HG02852 (cell line): ENCODE data around the gene TNFRSF1B.

Source experiments
- ATAC-seq: cut with Tn5 transposase; IDR thresholded peaks from one replicate; pipeline ENCODE4 v1.9.1; 2021; ENCODE audit warnings: mild to moderate bottlenecking, moderate library complexity; ENCODE audit not compliant: unreplicated experiment

Gene TNFRSF1B

DNA sequence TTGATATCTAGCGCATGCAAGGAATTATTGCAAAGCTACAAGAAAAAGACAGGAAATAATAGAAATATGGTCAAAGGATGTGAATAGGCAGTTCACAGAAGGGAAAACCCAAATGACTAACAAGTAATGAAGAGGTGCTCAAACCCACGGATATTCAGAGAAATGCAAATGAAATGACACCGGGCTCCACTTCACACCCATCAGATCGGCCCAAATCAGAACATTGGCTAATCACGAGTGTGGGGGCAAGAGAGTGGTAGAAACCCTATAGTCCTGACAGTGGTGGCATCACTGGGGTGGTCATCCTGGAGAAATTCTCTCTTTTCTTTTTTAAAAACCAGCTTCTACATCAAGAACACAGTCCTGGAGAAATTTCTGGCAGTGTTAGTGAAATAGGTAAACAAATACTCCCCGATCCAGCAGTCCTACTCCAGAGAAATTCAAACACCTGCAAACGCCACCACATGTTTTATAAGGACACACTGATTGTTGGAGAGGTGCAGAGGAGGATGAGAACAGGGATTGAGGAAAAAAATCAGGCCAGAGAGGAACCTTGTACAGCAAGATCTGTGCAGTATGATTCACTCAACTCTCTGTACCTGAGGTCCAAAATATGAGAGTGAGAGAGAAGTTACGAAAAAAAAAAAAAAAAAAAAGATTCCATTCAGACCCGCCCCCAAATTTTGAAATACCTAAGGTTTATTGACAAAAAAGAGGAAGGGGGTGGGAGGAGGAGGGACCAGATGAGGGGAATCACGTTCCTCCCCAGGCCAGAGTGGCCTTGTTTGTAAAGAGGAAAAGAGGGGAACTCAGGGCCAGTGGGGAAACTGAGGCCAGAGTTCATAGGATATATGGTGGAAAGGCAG lies 9.2 kb upstream of the TNFRSF1B start:
- ATAC-seq, result no peak

DNA sequence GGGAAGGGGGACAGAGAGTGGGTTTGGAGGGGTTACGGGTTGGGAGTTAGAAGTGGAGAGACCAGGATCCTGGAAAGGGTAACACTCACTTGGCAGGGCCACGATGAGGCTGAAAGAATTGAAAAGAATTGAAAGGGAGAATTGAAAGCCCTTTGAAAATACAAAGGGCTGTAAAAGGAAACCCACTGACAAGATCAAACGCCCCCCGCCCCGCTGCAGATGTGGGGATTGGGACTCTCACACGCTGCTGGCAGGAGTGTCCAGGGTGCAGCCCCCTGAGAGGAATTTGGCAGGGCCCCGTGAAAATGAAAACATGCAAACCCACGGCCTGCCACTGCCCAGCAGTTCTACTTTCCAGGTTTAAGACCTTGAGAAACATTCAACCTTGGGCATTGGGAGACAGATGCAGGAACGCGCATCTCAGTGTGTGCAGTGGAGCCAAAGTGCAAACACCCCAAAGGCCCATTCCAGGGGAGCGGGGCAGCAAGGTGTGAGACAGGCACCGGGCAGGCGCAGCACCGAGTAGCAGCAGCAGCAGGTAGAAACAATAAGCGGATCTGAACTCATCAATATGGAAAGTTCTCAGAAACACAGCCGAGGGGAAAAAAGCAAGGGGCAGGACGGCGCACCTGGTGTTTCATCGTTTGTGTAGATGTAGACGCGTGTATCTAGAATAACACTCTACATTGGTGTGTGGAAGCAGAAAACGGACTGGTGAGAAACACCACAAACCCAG lies 8.3 kb upstream of the TNFRSF1B start:
- no peak for ATAC-seq

DNA sequence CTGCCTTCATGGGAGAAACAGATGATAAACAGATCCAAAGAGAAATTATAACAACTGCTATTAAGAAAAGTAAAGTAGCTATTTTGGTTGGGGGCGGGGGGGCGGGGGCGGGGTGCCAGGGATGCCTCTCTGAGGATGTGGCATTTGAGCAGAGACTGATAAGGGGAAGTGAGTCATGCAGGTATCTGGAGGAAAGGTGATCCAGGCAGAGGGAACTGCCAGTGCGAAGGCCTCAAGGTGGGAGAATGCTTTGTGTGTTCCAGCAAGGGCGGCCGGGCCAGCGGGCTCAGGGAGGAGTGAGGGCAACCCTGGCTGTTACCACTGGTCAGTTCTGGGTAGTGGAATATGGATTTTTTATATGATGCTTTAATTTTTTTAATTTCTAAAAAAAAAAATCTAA lies 7.0 kb upstream of the TNFRSF1B start:
- ATAC-seq, result no peak

DNA sequence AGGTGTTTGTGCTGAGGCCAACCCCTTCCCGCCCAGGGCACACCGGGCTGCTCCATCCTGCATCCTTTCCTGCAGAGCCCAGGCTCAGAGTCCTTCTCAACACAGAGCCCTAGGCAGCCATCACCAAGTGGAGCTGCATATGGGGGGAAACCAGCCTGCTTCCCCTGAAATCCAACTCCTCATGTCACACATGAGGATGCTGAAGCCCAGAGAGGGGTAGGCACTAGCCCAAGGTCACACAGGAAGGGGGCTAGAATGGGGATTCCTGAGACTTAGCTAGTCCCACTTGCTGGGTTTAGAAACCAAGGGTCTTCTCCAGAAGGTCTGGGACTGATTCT lies 5.5 kb upstream of the TNFRSF1B start:
- no peak for ATAC-seq

DNA sequence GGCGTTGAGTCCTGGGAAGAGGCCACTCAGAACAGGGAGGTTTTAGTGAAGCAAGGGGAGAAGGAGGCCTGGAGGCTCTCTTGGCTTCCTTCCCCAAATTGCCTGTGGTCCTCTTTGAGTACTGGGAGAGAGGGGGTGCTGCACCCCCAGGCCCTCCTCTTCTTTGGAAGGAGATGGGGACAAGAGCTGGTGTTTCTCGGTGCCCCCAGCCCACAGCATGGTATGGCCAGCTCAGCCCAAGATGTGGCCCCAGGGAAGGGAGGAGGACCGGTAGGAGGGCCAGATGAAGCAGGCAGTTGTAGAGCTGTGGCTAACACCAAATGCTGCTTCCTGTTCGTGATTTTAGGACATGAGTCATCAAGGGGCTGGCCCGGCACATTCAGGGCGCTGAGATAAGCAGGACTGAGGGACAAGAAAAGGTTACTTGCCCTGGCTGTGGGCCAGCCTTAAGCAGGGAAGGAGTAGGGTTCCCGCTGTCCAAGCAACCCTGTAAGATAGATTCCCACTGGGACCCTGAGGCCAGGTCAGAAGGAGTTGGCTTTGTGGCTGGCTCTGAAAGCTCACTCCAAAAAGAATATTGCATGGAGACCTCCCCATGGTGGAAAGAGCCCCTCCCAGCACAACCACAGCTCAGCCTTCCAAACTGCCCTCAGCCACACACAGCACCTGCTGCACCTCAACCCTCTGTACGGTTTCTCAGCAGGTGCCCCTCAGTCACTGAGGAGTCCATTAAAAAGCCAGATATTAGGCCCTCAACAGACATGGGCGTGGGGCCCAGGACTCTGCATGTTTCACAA lies 4.9 kb upstream of the TNFRSF1B start:
- ATAC-seq, result peak; percentile 74

DNA sequence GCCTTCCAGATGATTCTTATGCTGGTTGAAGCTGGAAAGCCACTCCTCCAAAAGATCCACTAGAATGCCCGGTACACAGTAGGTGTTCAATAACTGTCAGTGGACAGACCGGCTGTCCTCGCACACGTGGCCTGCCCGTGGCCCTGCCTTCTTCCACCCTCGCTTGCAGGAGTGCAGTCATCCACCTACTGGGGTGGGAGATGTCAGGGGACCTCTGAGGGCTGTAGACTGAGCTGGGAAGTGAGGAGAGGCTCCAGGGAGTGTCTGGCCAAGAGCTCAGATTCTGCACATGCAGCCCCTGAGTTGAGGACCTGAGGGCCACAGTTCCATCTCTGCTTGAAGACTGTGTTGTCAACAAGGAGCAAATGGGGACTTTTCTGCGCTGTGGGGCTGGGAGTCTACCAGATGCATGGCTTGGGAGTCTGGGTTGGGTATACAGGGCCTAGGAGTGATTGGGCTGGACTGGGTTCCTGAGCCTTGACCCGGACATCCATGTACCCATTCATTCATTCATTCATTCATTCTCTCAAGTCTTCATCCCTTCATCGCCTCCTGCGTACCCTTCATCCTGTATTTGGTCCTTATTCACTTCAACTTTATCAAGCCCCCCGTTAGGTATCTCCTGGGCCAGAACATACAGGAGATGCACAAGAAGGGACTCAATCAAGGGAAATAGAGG lies 4.2 kb upstream of the TNFRSF1B start:
- no peak for ATAC-seq

DNA sequence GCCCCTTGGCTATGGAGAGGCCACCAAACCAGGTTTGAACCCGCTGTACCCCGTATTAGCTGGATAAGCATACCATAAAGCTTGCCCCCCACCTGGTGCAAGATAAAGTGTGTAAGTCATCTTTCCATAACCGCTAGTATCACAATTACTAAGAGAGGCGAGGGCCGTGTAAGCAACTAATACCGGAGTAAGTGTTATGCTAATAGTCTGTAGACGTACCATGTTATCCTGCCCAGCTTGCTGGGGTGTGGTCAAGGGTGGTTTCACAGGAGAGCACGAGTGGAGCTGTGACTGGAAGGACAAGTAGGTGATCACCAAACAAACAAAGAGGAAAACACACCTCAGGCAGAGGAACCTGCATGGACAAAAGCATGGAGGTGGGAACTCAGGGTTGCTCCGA lies 3.6 kb upstream of the TNFRSF1B start:
- no peak for ATAC-seq

DNA sequence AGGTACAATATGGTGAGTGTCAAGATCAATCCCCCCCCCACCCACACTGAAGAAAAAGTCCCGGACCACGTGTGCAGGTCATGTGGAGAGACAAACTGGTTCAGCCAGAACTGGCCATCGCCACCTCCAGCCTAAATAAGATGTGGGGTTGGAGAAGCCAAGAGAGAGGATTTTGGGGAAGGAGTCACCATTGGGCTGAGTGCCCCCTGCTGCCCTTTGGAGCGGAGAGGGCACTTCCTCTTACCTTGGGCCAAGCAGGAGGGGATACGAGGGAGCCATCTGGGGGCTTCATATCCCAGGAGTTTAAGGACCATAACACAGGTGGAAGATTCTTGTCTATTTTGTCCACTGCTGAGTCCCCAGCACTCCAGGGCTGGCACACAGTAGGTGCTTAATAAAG lies 2.6 kb upstream of the TNFRSF1B start:
- ATAC-seq, result no peak

DNA sequence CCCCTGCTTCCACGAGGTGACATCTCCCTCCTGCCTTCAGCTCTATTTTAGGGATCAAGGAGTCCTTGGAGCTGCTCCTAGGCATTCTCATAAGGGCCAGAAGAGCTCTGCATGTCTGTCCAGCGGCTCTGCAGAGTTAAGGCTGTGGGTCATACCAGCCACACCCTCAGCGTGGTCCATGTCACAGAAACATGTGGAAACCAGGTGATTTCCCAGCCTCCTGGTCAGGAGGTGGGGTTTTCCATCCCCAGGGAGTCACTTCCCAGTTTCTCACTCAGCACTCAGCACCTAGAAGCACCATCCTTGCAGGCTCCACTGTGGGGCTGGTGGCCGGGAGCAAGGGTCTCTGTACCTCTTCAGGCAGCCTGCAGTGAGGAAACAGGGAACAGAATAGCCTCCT lies 1.4 kb upstream of the TNFRSF1B start:
- no peak for ATAC-seq

DNA sequence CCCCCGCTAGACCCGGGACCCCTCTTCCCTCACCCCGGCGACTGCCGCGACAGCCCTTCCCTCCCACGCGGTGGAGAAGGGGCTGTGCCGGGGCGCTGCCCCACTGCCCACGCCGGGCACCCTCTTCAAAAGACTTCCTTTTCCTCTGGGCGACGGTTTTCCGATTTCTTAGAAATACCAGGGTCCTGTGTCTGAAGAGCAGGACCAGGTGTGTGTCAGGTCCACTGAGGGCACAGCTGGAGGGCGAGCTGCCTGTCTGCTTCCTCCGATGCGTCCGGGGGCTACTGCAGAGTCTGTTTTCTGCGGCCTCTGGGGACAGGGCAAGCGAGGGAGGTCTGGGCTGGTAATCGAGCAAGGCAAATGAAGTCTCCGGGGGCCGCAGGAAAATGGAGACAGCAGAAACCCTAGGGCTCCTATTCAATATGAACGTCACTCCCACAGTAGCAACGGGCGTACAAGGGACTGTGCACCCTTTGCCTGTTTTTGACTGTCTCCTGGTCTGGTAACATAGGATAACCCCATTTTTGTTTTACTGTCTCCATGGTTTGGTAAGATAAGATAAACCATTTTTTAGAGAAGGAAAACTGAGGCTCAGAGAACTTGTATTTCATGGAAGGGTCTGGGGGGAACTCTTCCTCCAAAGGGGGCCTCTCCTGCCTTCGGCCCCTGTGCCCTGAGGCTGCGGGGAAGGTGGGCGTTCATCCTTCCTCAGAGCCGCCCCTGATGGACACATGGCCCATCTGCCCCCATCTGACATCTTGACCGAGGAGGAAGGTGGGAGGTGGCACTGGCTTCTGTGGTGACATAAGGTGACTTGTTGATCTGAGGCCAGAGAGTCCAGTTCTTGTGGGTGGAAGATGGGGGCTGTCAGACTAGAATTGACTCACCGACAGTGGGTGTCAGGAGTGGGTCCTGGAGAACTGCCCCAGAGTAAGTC lies 970 bp downstream of the TNFRSF1B start:
- ATAC-seq, result peak; percentile 15

DNA sequence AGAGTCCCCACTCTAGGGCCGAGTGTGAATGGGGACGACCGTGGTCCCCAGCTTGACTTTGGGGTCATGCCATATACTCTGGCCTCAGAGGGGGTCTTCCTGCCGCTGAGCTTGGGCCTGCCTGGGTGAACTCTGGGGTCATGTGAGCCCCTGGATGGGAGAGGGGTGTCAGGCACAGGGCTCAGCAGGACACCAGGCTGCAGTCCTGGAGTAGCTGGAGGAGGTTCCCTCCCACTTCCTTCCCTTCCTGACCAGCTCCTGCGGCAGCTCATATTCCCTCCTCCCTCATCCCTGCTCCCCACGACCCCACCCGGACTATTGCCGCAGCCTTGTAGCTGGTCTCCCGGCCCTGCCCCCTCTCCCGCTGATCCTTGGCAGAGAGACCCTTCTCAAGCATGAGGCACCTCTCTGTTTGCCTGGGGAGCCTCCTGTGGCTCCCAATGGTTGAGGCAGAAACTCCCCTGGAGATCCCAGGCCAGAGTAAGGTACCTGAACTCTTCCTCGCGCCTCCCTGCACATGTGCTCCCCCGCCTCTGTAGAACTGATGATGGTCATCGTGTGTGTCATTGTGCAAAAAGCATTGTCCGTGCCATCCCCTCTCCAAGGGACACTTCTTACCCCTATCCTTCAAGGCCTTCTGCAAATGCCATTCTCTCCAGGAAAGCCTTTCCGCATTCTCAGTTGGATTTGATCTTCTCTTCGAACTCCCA lies 1.8 kb downstream of the TNFRSF1B start:
- no peak for ATAC-seq

DNA sequence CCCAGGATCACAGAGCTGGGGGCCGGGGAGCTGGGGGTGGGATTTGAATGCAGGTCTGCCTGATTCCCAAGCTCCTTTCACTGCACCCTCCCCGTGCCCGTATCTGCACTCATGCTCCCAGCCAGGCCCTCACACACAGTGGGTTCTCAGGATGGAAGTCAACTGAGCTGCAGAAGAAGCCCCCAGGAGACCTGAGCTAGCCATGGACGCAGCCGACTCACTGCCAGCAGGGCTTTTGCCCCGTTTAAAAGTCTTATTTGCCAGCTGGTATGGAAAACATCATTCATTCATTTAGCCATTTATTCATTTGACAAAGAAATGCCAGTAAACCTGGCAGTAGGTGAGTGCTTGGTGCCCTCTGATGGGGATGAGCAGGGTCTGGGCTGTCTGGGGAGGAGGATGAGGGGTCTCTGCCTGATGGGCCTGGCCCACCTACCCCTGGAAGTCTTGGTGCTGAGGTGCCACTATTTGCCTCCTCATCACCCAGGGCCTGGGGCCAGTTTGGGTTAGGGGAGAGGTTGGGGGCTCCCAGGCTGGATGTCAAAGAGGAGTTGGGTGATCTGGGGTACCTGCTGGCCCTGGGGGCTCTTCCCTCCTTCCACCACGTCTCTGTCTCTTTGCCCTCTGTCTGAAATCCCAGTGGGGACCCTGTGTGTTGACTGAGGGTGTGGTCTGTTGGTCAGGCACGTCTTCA lies 2.8 kb downstream of the TNFRSF1B start:
- no peak for ATAC-seq

DNA sequence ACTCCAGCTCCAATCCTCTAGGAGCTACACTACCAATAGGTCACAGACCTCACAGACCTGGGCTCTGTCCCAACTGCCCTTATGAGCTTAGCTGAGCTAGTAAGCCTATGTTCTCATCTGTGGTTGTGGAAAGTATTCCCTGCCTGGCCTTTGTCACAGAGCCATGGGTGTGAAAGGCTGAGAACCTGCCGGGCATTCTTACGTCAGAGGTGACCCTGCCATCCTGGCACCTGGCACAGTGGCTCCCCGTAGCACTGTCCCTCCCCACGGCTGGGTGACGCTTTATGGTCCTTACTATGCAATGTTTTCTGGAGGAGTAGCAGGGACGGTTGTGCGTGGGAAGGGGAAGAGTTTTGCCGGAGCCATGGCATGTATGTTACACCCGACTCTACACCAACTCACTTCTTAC lies 3.5 kb downstream of the TNFRSF1B start:
- no peak for ATAC-seq

DNA sequence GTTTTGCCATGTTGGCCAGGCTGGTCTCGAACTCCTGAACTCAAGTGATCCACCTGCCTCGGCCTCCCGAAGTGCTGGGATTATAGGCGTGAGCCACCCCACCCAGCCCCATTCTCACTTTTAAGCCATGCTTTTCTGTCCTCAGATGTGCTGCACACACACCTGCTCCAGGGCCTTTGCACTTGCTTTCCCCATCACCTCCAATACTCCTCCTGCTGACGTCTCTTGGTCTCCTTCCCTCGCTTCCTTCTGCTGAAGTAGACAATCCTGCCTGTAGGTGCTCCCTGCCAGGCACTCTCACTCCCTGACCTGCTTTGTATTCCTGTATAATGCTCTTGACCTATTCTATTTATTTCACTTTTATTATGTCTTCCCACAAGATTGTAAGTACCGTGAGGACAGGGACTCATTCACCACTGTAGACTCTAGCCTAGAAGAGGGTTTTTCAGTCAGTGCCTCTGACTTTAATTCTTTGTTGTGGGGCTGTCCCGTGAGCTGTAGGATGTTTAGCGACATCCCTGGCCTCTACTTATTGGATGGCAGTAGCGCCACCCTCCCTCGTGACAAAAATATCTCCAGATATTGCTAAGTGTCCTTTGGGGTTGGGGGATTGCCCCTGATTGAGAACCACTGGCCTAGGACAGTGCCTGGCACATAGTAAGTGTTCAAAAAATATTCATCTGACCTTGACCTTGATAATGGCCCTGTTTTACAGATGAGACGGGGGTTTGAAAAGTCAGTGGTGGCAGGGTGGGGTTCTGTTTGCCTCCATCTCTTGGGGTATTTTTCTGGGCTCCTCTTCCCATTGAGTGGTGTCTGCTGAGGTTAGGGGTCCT lies 4.6 kb downstream of the TNFRSF1B start:
- no peak for ATAC-seq

DNA sequence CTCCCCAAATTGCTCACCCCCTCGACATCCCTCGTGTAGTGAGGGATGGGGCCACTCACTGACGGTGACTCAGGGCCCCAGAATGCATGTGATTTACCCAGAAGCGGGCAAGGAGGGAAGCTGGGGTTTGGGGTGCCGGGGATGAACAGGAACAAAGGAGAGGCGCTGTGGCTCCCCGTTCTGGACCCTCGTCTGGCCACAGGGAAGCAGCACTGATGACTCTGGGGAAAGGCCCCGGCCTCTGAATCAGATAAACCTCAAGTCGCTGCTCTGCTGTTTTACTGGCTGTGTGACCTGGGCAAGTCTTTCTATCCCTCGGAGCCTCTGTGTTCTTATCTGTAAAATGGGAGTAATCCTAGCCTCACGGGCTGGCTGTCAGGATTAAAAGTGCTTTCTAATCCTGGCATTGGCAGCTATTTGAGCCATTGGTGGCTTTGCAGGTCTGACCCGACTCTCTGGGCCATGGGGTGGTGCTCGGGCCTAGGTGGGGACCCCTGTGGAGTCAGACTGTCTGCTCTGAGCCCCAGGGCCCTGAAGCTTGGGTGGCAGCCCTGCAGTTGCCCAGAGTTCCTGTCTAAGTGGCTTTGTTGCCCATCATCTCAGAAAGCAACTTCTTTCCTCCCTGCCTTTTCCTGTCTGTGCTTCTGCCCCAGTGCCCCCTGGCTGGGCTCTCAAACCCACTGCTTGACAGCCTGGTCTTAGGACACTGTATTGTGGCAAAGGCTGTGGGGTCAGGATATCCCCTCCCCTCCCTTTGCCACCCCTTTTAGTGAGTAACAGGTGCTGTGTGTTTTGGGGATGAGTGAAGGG lies 5.5 kb downstream of the TNFRSF1B start:
- no peak for ATAC-seq

DNA sequence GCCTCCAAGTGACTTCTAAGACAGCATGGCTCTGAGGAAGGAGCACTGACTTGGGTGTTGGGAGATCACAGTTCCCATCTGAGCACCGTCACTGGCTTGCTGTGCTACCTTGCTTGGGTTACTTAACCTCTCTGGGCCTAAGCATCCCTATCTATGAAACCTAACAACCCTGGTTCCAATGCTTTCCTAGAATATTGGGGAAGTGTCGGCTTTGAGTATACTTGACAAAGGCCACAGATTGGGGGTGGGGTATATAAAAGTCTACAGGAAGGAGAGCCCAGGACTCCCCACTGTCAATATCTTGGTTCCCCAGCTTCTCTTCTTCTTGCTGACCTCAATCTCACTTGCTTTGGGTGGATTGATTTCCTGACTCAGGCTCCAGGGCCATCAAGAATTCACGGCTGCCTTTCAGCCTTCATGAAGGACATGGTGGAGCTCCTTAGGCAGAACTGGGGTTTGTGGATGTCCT lies 6.3 kb downstream of the TNFRSF1B start:
- ATAC-seq, result no peak

DNA sequence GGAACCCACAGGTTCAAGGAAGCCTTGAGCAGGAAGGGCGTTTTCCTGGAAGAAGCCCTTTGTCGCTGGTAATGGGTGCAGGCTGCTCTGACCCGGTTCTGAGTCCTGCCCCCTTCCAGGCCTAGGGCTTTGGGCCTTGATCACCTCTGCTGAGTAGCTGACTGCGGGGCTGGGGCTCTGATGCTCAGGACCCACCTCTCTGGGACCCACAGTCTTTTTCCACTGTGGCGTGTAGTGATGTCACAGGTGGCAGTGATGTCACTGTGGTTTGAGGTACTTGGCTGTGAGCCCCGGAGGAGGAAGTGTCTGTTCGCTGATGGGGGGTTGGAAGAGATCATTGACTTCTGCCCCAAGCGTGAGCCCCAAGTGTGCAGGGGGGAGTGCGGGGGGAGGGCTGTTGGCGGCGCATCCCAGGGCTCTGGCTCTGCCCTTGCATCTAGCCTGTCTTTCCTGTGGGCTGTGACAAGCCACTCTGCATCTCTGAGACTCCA lies 6.9 kb downstream of the TNFRSF1B start:
- no peak for ATAC-seq
